Cardiac muscle cell (in vitro differentiated cells and primary cell): Measurements from ENCODE around the gene RFX2. TPM values are rescaled to one million over a fixed set of nuclear protein-coding genes. Genes with fewer than 3 reads are reported as not detected.

Experiments used
- DNase-seq, 2 donors: peaks; one replicate each; pipeline versions ENCODE4 v3.0.0 to v3.0.0-alpha.2; 2010 to 2017; ENCODE audit warnings: low read depth in 1 of 2, low spot score in 1 of 2
- H3K27ac ChIP-seq: fragments of 200-600 bp; sonication (generic); 2 replicates; pipeline ENCODE4 v1.5.1; 2016
- H3K27me3 ChIP-seq: fragments of 200-600 bp; sonication (generic); 2 replicates; pipeline ENCODE4 v1.6.0; 2016; ENCODE audit warnings: control low read depth
- H3K36me3 ChIP-seq: fragments of 200-600 bp; sonication (generic); 2 replicates; pipeline ENCODE4 v1.5.1; 2016; ENCODE audit warnings: control low read depth
- H3K4me1 ChIP-seq: fragments of 200-600 bp; sonication (generic); 2 replicates; pipeline ENCODE4 v1.8.1; 2017; ENCODE audit warnings: low read depth, mild to moderate bottlenecking, mixed run types
- H3K4me3 ChIP-seq: fragments of 200-600 bp; sonication (generic); 2 replicates; pipeline ENCODE4 v1.5.1; 2016; ENCODE audit warnings: mild to moderate bottlenecking
- H3K9me3 ChIP-seq: fragments of 200-600 bp; sonication (generic); 2 replicates; pipeline ENCODE4 v1.5.1; 2017; ENCODE audit warnings: low read depth, mild to moderate bottlenecking, control low read depth
- CTCF ChIP-seq: IDR thresholded peaks from 2 replicates; pipeline ENCODE4 v1.5.1; 2012; ENCODE audit warnings: low read depth, mild to moderate bottlenecking, low read length
- polyA plus RNA-seq: library from polyadenylated mRNA; unstranded; fragments of >200 nt; fragmentation: Nextera tagmentation; extraction: Ambion mirVana; gene quantifications from 2 replicates; pipeline ENCODE4 v1.2.1, GENCODE V29; 2016
- total RNA-seq: library from RNA; depleted of rRNA; stranded (reverse); fragments of >200 nt; gene quantifications from 2 replicates; pipeline ENCODE4 v1.2.3, GENCODE V29; 2016

RFX2 gene
- total and polyA plus RNA-seq, 2 experiments from 2014 or later = 3.0 to 3.9 TPM

- H3K36me3 ChIP-seq = no peaks in the 10 kb centered on the region
- H3K4me1 ChIP-seq = peaks cover 12% of the 10 kb centered on the region
- no peaks in the 10 kb centered on the region for H3K27me3 ChIP-seq
- no peak for DNase-seq
- H3K4me3 ChIP-seq = no peak overlapping the region
- TF ChIP-seq CTCF = no peak
- H3K27ac ChIP-seq = no peak overlapping the region
- no peaks in the 10 kb centered on the region for H3K9me3 ChIP-seq
These were observed 138.0 kb downstream of the RFX2 start for GRCh38 chr19:5972355-5972731.

- no peak for TF ChIP-seq CTCF
- no peaks in the 10 kb centered on the region for H3K27me3 ChIP-seq
- H3K27ac ChIP-seq = no peak overlapping the region
- no peak for DNase-seq
- H3K36me3 ChIP-seq = no peaks in the 10 kb centered on the region
- H3K4me1 ChIP-seq = peaks cover 15% of the 10 kb centered on the region
- H3K9me3 ChIP-seq = no peaks in the 10 kb centered on the region
- no peak overlapping the region for H3K4me3 ChIP-seq
These were observed 138.5 kb downstream of the RFX2 start for GRCh38 chr19:5971714-5972354.

- no peak overlapping the region for H3K4me3 ChIP-seq
- H3K9me3 ChIP-seq = no peaks in the 10 kb centered on the region
- no peaks in the 10 kb centered on the region for H3K36me3 ChIP-seq
- H3K4me1 ChIP-seq = peaks cover 39% of the 10 kb centered on the region
- no peak for TF ChIP-seq CTCF
- DNase-seq = no peak
- H3K27ac ChIP-seq = peak overlapping the region; percentile 84
- H3K27me3 ChIP-seq = no peaks in the 10 kb centered on the region
These were observed 140.8 kb downstream of the RFX2 start for GRCh38 chr19:5969476-5969875.

GRCh38 chr19:5968431-5969373 is 141.6 kb downstream of the RFX2 start:
- Histone ChIP-seq H3K36me3 (no peaks in the 10 kb centered on the region), H3K4me3 (no peak overlapping the region), H3K4me1 (peaks cover 39% of the 10 kb centered on the region), H3K27ac (peak overlapping the region; percentile 84), H3K27me3 (no peaks in the 10 kb centered on the region), H3K9me3 (no peaks in the 10 kb centered on the region)
- DNase-seq = no peak
- TF ChIP-seq CTCF = no peak

- Histone ChIP-seq H3K27ac (peak overlapping the region; percentile 84), H3K4me1 (peaks cover 39% of the 10 kb centered on the region), H3K27me3 (no peaks in the 10 kb centered on the region), H3K36me3 (no peaks in the 10 kb centered on the region), H3K4me3 (no peak overlapping the region), H3K9me3 (no peaks in the 10 kb centered on the region)
- DNase-seq = peak; percentile 76 to 90
- peak; percentile 91 for TF ChIP-seq CTCF
These were observed 142.3 kb downstream of the RFX2 start for GRCh38 chr19:5967994-5968430.
